Left lung (tissue), 10 donors: ENCODE measurements around the gene FIS1. TPM values are rescaled to one million over a fixed set of nuclear protein-coding genes. Genes with fewer than 3 reads are reported as not detected.

ENCODE experiments used
- ATAC-seq: fragments of 200-7000 bp; cut with Tn5 transposase; one replicate; pipeline ENCODE4 v1.9.1; 2020; ENCODE audit warnings: moderate library complexity
- DNase-seq, 4 donors: peaks; one replicate each; pipeline ENCODE4 v3.0.0-alpha.2; 2013 to 2020
- H3K27ac ChIP-seq, 2 donors: fragments of 200-600 bp; sonication (generic) in 1 of 2; one replicate each; pipeline versions ENCODE4 v1.5.0 to v1.8.0; 2020 to 2021
- H3K27me3 ChIP-seq, 2 donors: fragments of 200-600 bp; sonication (generic) in 1 of 2; one replicate each; pipeline versions ENCODE4 v1.5.0 to v1.8.0; 2020 to 2021
- H3K36me3 ChIP-seq, 2 donors: fragments of 200-600 bp; sonication (generic) in 1 of 2; one replicate each; pipeline versions ENCODE4 v1.5.0 to v1.8.0; 2020 to 2021
- H3K4me1 ChIP-seq, 2 donors: fragments of 200-600 bp; one replicate each; pipeline ENCODE4 v1.8.0; 2021
- H3K4me3 ChIP-seq, 2 donors: fragments of 200-600 bp; sonication (generic) in 1 of 2; one replicate each; pipeline versions ENCODE4 v1.5.0 to v1.8.0; 2020 to 2021; ENCODE audit warnings: mild to moderate bottlenecking in 1 of 2
- H3K9me3 ChIP-seq, 2 donors: fragments of 200-600 bp; sonication (generic) in 1 of 2; one replicate each; pipeline versions ENCODE4 v1.5.0 to v1.8.0; 2020 to 2021
- intact Hi-C, 2 donors: fragments of 100-400 bp; cut with DNase I; formaldehyde crosslinking; loops; one replicate each; pipeline versions ENCODE4 v1.11.2 to v1.14.2; 2022
- polyA plus RNA-seq, 6 donors: library from polyadenylated mRNA; unstranded; fragments of 120-200 nt; gene quantifications; one replicate each; pipeline ENCODE4 v1.2.1, GENCODE V29; 2013; ENCODE audit not compliant: insufficient read length in 6 of 6
- total RNA-seq, 2 donors: library from RNA; stranded (reverse); fragmentation: NEBNext Ultra II Directional; extraction: Animal tissue kit (Norgen Biotek cat#: 25700); gene quantifications; one replicate each; pipeline ENCODE4 v1.2.1, GENCODE V29; 2021
- TF ChIP-seq, protein P1 (sequence below), 2 donors: fragments of 200-600 bp; sonication (generic) in 1 of 2; IDR thresholded peaks; one replicate each; pipeline versions ENCODE4 v1.5.0 to v1.8.0; 2021; ENCODE audit warnings: antibody characterized with exemption in 2 of 2
- donor health status: DM: no; HTN: yes; CAD: no.
- donor health status: DM: no; HTN: no; CAD: no.

Gene FIS1
- total and polyA plus RNA-seq, 8 donors: 116 to 148 (median 132) TPM

- Histone ChIP-seq H3K9me3 (no peaks in the 10 kb centered on the region), H3K4me1 (peaks cover 0 to 13% of the 10 kb centered on the region in 2 donors), H3K36me3 (peaks cover 0 to 43% of the 10 kb centered on the region in 2 donors), H3K27me3 (no peaks in the 10 kb centered on the region), H3K27ac (peak overlapping the region; percentile 59 to 67), H3K4me3 (peak overlapping the region; percentile 17 to 41)
- TF ChIP-seq, protein P1, sequence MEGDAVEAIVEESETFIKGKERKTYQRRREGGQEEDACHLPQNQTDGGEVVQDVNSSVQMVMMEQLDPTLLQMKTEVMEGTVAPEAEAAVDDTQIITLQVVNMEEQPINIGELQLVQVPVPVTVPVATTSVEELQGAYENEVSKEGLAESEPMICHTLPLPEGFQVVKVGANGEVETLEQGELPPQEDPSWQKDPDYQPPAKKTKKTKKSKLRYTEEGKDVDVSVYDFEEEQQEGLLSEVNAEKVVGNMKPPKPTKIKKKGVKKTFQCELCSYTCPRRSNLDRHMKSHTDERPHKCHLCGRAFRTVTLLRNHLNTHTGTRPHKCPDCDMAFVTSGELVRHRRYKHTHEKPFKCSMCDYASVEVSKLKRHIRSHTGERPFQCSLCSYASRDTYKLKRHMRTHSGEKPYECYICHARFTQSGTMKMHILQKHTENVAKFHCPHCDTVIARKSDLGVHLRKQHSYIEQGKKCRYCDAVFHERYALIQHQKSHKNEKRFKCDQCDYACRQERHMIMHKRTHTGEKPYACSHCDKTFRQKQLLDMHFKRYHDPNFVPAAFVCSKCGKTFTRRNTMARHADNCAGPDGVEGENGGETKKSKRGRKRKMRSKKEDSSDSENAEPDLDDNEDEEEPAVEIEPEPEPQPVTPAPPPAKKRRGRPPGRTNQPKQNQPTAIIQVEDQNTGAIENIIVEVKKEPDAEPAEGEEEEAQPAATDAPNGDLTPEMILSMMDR (IDR thresholded peaks at IDR 0.05): no peak
- ATAC-seq (peak; percentile 2), DNase-seq (no peak)
- intact Hi-C loops: no loop called here
Measured at GRCh38 chr7:101231644-101232043, 13.2 kb downstream of the FIS1 start.

DNA sequence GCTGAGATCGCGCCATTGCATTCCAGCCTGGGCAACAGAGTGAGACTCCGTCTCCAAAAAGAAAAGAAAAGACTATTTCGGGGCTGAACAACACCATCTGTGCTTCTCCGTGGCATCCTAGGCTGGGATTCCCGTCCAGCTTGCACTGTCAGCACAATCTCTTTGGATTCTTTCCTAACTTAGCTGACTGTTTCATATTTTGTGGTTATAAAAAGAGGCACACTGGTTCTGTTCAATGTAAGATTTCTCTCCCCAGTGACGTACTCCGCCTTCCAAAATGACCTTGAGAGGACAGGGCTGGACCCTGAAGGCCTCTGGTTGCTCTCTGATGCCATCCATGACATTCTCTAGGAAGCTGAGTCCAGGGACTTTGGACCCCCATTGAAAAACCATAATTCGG is 18.2 kb downstream of the FIS1 start:
- peaks cover 0 to 79% of the 10 kb centered on the region in 2 donors for H3K36me3 ChIP-seq
- intact Hi-C loops: no loop called here
- DNase-seq: no peak
- no peak overlapping the region for H3K4me3 ChIP-seq
- H3K27me3 ChIP-seq: no peaks in the 10 kb centered on the region
- TF ChIP-seq, protein P1 (IDR thresholded peaks at IDR 0.05): no peak
- peak; percentile 44 for ATAC-seq
- no peaks in the 10 kb centered on the region for H3K9me3 ChIP-seq
- H3K27ac ChIP-seq: peak overlapping the region in 1 of 2 donors; percentile 19
- peaks cover 0 to 9% of the 10 kb centered on the region in 2 donors for H3K4me1 ChIP-seq

DNA sequence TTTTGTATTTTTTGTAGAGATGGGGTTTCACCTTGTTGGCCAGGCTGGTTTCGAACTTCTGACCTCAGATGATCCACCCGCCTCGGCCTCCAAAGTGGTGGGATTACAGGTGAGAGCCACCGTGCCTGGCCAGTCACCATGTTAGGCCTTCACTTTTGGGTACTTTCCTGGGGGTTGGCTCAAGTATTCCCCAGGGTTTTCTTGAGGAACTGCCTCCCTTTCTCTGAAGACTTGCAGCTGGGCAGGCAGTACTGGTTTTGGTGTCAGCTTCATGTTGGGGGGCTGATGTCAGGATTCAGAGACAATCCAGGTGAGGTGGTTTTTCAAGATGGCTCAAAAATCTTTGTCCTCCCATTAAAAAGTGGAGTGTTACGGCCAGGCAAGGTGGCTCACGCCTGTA is 19.2 kb downstream of the FIS1 start:
- Histone ChIP-seq H3K4me1 (peaks cover 0 to 9% of the 10 kb centered on the region in 2 donors), H3K36me3 (peaks cover 0 to 79% of the 10 kb centered on the region in 2 donors), H3K27me3 (no peaks in the 10 kb centered on the region), H3K27ac (no peak overlapping the region), H3K9me3 (no peaks in the 10 kb centered on the region), H3K4me3 (no peak overlapping the region)
- intact Hi-C loops: no loop called here
- TF ChIP-seq, protein P1 (IDR thresholded peaks at IDR 0.05): no peak
- no peak for ATAC-seq
- no peak for DNase-seq

GRCh38 chr7:101223528-101223927 is 21.4 kb downstream of the FIS1 start:
- peaks cover 0 to 65% of the 10 kb centered on the region in 2 donors for H3K36me3 ChIP-seq
- ATAC-seq (no peak), DNase-seq (peak in 1 of 4 donors; percentile 65)
- H3K27me3 ChIP-seq: no peaks in the 10 kb centered on the region
- intact Hi-C loops: no loop called here
- H3K27ac ChIP-seq: no peak overlapping the region
- TF ChIP-seq, protein P1 (IDR thresholded peaks at IDR 0.05): no peak
- H3K4me1 ChIP-seq: peaks cover 12 to 26% of the 10 kb centered on the region in 2 donors
- H3K9me3 ChIP-seq: no peaks in the 10 kb centered on the region
- H3K4me3 ChIP-seq: no peak overlapping the region

GRCh38 chr7:101222275-101222830 is 22.5 kb downstream of the FIS1 start:
- DNase-seq: no peak
- TF ChIP-seq, protein P1 (IDR thresholded peaks at IDR 0.05): no peak
- intact Hi-C loops: no loop called here
- Histone ChIP-seq H3K9me3 (no peaks in the 10 kb centered on the region), H3K4me1 (peaks cover 13 to 27% of the 10 kb centered on the region in 2 donors), H3K27me3 (no peaks in the 10 kb centered on the region), H3K4me3 (no peak overlapping the region), H3K27ac (no peak overlapping the region), H3K36me3 (peaks cover 0 to 54% of the 10 kb centered on the region in 2 donors)
- no peak for ATAC-seq
